ENCODE measurements around the gene CCDC73.

Gene CCDC73

DNA sequence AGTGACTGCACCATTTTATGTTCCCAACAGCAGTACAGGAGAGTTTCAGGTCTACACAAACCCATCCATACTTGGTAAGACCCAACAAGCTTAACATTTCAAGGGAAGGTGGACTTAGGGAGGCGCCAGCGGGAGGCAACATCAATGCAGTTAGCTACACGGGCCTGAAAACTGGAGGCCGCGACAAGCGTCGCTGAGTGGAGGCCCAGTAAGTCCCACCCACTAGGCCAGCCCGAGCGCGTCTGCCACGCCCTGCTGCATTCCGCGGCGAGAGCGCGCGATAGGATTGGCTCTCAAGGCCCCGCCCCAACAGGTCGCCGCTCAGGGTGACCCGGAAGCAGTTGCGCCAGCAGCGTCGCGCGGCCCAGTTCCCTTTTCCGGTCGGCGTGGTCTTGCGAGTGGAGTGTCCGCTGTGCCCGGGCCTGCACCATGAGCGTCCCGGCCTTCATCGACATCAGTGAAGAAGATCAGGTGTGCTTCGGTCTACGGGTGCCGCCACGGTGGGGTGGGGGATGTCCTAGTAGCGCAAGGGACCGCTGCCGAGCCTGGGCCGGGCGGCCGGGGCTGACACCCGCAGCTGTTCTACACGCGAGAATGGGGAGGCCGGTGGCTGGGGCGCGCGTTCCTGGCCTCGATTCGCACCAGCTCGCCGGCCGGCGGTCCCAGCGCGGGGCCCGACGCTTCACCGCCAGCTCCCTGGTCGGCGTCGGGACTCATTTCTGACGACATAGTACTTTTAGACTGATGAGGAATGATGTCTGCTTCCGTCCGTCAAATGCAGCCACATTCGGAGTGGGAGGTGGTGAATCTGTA, 210.8 kb downstream of the CCDC73 start, which contains the start of gene EIF3M:
Gene EIF3M (plus strand): TSS at position 373 of the 813 bp plus-strand sequence. CDS start 57 bp downstream, at position 430.
- peak; percentile 52 for FAIRE-seq

GRCh38 chr11:32581556-32581955, 212.9 kb downstream of the CCDC73 start:
- no peak for FAIRE-seq

- FAIRE-seq, result no peak
Observed at GRCh38 chr11:32580967-32581366, 213.5 kb downstream of the CCDC73 start.

- no peak for FAIRE-seq
Observed at GRCh38 chr11:32576456-32576855, 218.0 kb downstream of the CCDC73 start.

- no peak for FAIRE-seq
Observed at GRCh38 chr11:32575070-32575469, 219.4 kb downstream of the CCDC73 start.

DNA sequence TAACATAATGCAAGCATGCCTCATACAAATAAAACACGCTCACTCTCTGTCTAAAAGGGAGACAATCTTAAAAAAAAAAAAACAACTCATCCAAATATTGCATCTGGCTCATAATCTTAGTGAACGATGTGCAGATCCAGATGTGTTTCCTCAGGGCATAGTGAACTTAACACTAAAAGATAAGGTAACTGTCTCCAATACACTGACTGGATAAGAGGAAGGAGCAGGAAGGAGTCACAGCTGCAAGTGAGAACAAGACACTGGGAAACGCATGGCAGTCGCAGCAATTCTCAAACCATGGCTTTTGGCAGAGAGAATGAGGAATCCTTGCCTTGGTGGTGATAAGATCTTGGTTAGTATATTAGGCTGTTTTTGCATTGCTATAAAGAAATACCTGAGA, 220.0 kb downstream of the CCDC73 start:
- no peak for FAIRE-seq

- no peak for FAIRE-seq
Observed at GRCh38 chr11:32573228-32573627, 221.2 kb downstream of the CCDC73 start.

DNA sequence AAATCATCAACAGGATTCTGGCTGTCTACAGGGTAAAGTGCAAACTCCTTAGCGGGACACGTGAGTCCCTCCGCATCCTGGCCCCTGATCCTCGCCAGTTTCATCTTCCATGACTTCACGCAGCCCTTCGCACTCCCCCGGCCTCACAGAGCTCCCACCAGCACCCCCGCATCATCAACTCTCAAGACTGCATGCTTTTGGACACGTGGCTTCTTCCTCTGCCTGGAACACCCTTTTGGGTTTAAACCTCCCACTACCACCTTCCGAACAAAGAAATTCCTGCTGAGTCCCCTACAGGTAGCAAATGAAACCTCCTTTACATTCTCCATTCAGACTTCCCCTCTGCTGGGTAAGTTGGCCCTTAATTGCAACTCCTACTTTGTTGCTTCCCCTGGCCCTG, 223.4 kb downstream of the CCDC73 start:
- no peak for FAIRE-seq

GRCh38 chr11:32569313-32569881, 225.1 kb downstream of the CCDC73 start:
- FAIRE-seq, result no peak

DNA sequence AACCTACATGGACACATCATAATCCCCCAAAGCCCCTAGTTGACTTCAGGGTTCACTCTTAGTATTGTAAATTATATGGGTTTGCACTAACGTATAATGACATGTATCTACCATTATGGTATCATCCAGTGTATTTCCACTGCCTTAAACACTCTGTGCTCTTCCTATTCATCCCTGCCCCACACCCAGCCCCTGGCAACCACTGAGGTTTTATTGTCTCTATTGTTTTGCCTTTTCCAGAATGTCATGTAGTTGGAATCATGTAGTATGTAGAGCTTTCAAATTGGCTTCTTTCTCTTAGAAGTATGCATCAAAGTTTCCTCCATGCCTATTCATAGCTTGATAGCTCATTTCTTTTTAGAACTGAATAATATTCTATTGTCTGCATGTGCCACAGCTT, 227.3 kb downstream of the CCDC73 start:
- FAIRE-seq, result no peak

- FAIRE-seq, result no peak
Observed at GRCh38 chr11:32566517-32566916, 227.9 kb downstream of the CCDC73 start.

DNA sequence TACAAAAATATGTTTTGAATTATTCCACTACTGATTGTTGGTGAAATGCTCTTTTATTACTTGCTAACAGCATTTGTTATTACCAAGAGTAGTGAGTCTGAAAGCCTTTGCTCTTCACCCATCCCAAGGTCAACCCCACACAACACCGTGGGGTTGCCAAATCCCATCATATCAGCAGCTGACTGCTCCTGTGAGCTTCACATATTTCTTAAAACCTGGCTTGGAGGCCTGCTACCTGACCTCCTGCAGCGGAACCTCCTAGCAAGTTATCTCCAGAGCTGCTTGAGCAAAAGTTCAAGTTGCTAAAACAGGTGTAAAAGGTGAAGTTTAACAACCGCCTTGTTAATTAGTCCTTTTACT, 230.9 kb downstream of the CCDC73 start:
- no peak for FAIRE-seq

GRCh38 chr11:32562839-32563599, 231.4 kb downstream of the CCDC73 start:
- no peak for FAIRE-seq

GRCh38 chr11:32561835-32562234, 232.6 kb downstream of the CCDC73 start:
- FAIRE-seq, result no peak

- FAIRE-seq, result no peak
Observed at GRCh38 chr11:32555895-32556294, 238.6 kb downstream of the CCDC73 start.

- FAIRE-seq, result no peak
Observed at GRCh38 chr11:32555091-32555490, 239.4 kb downstream of the CCDC73 start.

Data from TTC549 (cell line).